Glutamatergic neuron (in vitro differentiated cells): ENCODE results near the gene MIA2. TPM values are rescaled to one million over a fixed set of nuclear protein-coding genes. Genes with fewer than 3 reads are reported as not detected.

Experiments
- DNase-seq: peaks from one replicate; pipeline ENCODE4 v3.0.0; 2022
- H3K27ac Mint-ChIP-seq: one replicate; pipeline ENCODE4 v1.8.0; 2020; ENCODE audit warnings: mild to moderate bottlenecking, mixed read lengths, inconsistent platforms; ENCODE audit not compliant: unreplicated experiment
- H3K27me3 Mint-ChIP-seq: one replicate; pipeline ENCODE4 v1.8.0; 2020; ENCODE audit warnings: mild to moderate bottlenecking, moderate library complexity, mixed read lengths, inconsistent platforms; ENCODE audit not compliant: unreplicated experiment
- H3K36me3 Mint-ChIP-seq: one replicate; pipeline ENCODE4 v1.8.0; 2020; ENCODE audit warnings: mild to moderate bottlenecking, mixed read lengths, inconsistent platforms; ENCODE audit not compliant: unreplicated experiment
- H3K4me1 Mint-ChIP-seq: one replicate; pipeline ENCODE4 v1.8.0; 2020; ENCODE audit warnings: mild to moderate bottlenecking, low read depth, mixed read lengths, inconsistent platforms; ENCODE audit not compliant: unreplicated experiment
- H3K4me3 Mint-ChIP-seq: one replicate; pipeline ENCODE4 v1.8.0; 2020; ENCODE audit warnings: mild to moderate bottlenecking, mixed read lengths, inconsistent platforms; ENCODE audit not compliant: unreplicated experiment
- H3K9me3 Mint-ChIP-seq: one replicate; pipeline ENCODE4 v1.8.0; 2020; ENCODE audit warnings: mild to moderate bottlenecking, moderate library complexity, mixed read lengths, inconsistent platforms; ENCODE audit not compliant: unreplicated experiment
- CTCF ChIP-seq: fragments of 200-600 bp; sonication (generic); IDR thresholded peaks from one replicate; pipeline ENCODE4 v1.5.0; 2021; ENCODE audit not compliant: partially characterized antibody, unreplicated experiment
- long read RNA-seq: library from polyadenylated mRNA; unstranded; transcript quantifications from one replicate; pipeline ENCODE4 v2.0.0, GENCODE V29; 2020; ENCODE audit not compliant: unreplicated experiment
- total RNA-seq: library from RNA; stranded (reverse); fragmentation: NEBNext Ultra II Directional; extraction: Animal tissue kit (Norgen Biotek cat#: 25700); gene quantifications from one replicate; pipeline ENCODE4 v1.2.1, GENCODE V29; 2021; ENCODE audit not compliant: unreplicated experiment

Gene MIA2
- 9.7 TPM for total RNA-seq
- long read RNA-seq, partial matches to known transcripts = 0 of 4 reads
- long read RNA-seq, other reads (novel, unspliced or antisense) = 4 of 4 reads

GRCh38 chr14:39233680-39234326 is at the start of gene MIA2:
Gene MIA2, plus strand, starts transcription at chr14:39233915. Its CDS starts 200 bp downstream, at chr14:39234115.
- H3K4me3 Mint-ChIP-seq = no peak within 1 kb of the TSS
- H3K4me1 Mint-ChIP-seq = no peaks in the 10 kb centered on the region
- no peaks in the 10 kb centered on the region for H3K36me3 Mint-ChIP-seq
- TF ChIP-seq CTCF = no peak
- H3K27ac Mint-ChIP-seq = no peak within 1 kb of the TSS
- H3K9me3 Mint-ChIP-seq = no peaks in the 10 kb centered on the region
- DNase-seq = no peak
- H3K27me3 Mint-ChIP-seq = no peaks in the 10 kb centered on the region

GRCh38 chr14:39184628-39185255 is 49.0 kb upstream of the MIA2 start:
- H3K4me3 Mint-ChIP-seq = no peak overlapping the region
- H3K27ac Mint-ChIP-seq = no peak overlapping the region
- DNase-seq = no peak

GRCh38 chr14:39185256-39186049 is 48.3 kb upstream of the MIA2 start:
- Mint-ChIP-seq H3K9me3 (no peaks in the 10 kb centered on the region), H3K27ac (no peak overlapping the region), H3K4me1 (peaks cover 3% of the 10 kb centered on the region), H3K27me3 (no peaks in the 10 kb centered on the region), H3K4me3 (no peak overlapping the region), H3K36me3 (no peaks in the 10 kb centered on the region)
- TF ChIP-seq CTCF = no peak
- DNase-seq = no peak

More at GRCh38 chr14:39184628-39185255, 49.0 kb upstream of the MIA2 start:
- no peak for TF ChIP-seq CTCF
- Mint-ChIP-seq H3K9me3 (no peaks in the 10 kb centered on the region), H3K27me3 (no peaks in the 10 kb centered on the region), H3K36me3 (no peaks in the 10 kb centered on the region), H3K4me1 (peaks cover 3% of the 10 kb centered on the region)

- H3K27me3 Mint-ChIP-seq = no peaks in the 10 kb centered on the region
- H3K27ac Mint-ChIP-seq = no peak overlapping the region
- peaks cover 2% of the 10 kb centered on the region for H3K9me3 Mint-ChIP-seq
- TF ChIP-seq CTCF = no peak
- H3K4me1 Mint-ChIP-seq = peaks cover 3% of the 10 kb centered on the region
- no peak for DNase-seq
- H3K36me3 Mint-ChIP-seq = no peaks in the 10 kb centered on the region
- H3K4me3 Mint-ChIP-seq = no peak overlapping the region
Observed at GRCh38 chr14:39186941-39187525, 46.7 kb upstream of the MIA2 start.
